ENCODE results near the gene ORM1. TPM values are rescaled to one million over a fixed set of nuclear protein-coding genes. Genes with fewer than 3 reads are reported as not detected.
"Not testable (repeated sequence)": the region's sequence is repeated elsewhere in the genome, so short reads cannot be mapped to it uniquely, and the experiment has no call there.

ORM1 gene
- total RNA-seq, 2 experiments from 2014 or later: not detected

GRCh38 chr9:114333718-114334117 lies 10.8 kb downstream of the ORM1 start:
- DNase-seq (ENCODE audit: low spot score); H3K4me3 ChIP-seq (ENCODE audit: low read depth, low read length, poor library complexity, severe bottlenecking); H4K20me1 ChIP-seq (ENCODE audit: insufficient read depth, low read length); BruUV-seq (replicated peaks); H3K4me1 ChIP-seq (ENCODE audit: insufficient read depth, low read length, poor library complexity, severe bottlenecking); H2AFZ ChIP-seq (ENCODE audit: low read length); intact Hi-C loops (cut with micrococcal nuclease; ENCODE audit: unreplicated experiment); H3K4me2 ChIP-seq (ENCODE audit: low read length); CTCF ChIA-PET (ENCODE audit: unreplicated experiment); H3K9me3 ChIP-seq (ENCODE audit: low read length); H3K79me2 ChIP-seq (ENCODE audit: insufficient read depth, low read depth, low read length); H3K9me2 ChIP-seq (ENCODE audit: insufficient read depth, low read length); H3K27ac ChIP-seq (ENCODE audit: low read depth, low read length, poor library complexity, severe bottlenecking); POLR2A ChIA-PET: not testable (repeated sequence)
- H3K36me3 ChIP-seq (ENCODE audit: insufficient read depth, low read length): peaks cover 45% of the 10 kb centered on the region

- intact Hi-C loops (cut with micrococcal nuclease; ENCODE audit: unreplicated experiment): no loop called here
- no peak overlapping the region for H3K27ac ChIP-seq (ENCODE audit: low read depth, low read length, poor library complexity, severe bottlenecking)
- POLR2A ChIA-PET: no interaction called here
- H3K9me3 ChIP-seq (ENCODE audit: low read length): no peaks in the 10 kb centered on the region
- no peaks in the 10 kb centered on the region for H3K79me2 ChIP-seq (ENCODE audit: insufficient read depth, low read depth, low read length)
- peaks cover 53% of the 10 kb centered on the region for H3K36me3 ChIP-seq (ENCODE audit: insufficient read depth, low read length)
- H4K20me1 ChIP-seq (ENCODE audit: insufficient read depth, low read length): no peaks in the 10 kb centered on the region
- H3K9me2 ChIP-seq (ENCODE audit: insufficient read depth, low read length): no peaks in the 10 kb centered on the region
- peaks cover 4% of the 10 kb centered on the region for H3K4me1 ChIP-seq (ENCODE audit: insufficient read depth, low read length, poor library complexity, severe bottlenecking)
- H3K4me2 ChIP-seq (ENCODE audit: low read length): no peak overlapping the region
- H2AFZ ChIP-seq (ENCODE audit: low read length): no peak overlapping the region
- no peak for DNase-seq (ENCODE audit: low spot score)
- TF ChIP-seq CTCF (conservative IDR thresholded peaks at IDR 0.05; ENCODE audit: low read length) (no peak), EZH2phosphoT487 (IDR thresholded peaks at IDR 0.05; ENCODE audit: borderline replicate concordance, low read depth, low read length) (no peak)
- BruUV-seq (replicated peaks): no TSS peak
- no peak overlapping the region for H3K4me3 ChIP-seq (ENCODE audit: low read depth, low read length, poor library complexity, severe bottlenecking)
- CTCF ChIA-PET (ENCODE audit: unreplicated experiment): no interaction called here
Observed at GRCh38 chr9:114334490-114334889, 11.6 kb downstream of the ORM1 start.

- Histone ChIP-seq H3K79me2 (ENCODE audit: insufficient read depth, low read depth, low read length) (no peaks in the 10 kb centered on the region), H3K4me2 (ENCODE audit: low read length) (no peak overlapping the region), H3K9me3 (ENCODE audit: low read length) (no peaks in the 10 kb centered on the region), H3K4me1 (ENCODE audit: insufficient read depth, low read length, poor library complexity, severe bottlenecking) (peaks cover 4% of the 10 kb centered on the region), H3K4me3 (ENCODE audit: low read depth, low read length, poor library complexity, severe bottlenecking) (no peak overlapping the region), H3K36me3 (ENCODE audit: insufficient read depth, low read length) (peaks cover 66% of the 10 kb centered on the region), H2AFZ (ENCODE audit: low read length) (no peak overlapping the region), H3K27ac (ENCODE audit: low read depth, low read length, poor library complexity, severe bottlenecking) (no peak overlapping the region), H3K9me2 (ENCODE audit: insufficient read depth, low read length) (no peaks in the 10 kb centered on the region), H4K20me1 (ENCODE audit: insufficient read depth, low read length) (no peaks in the 10 kb centered on the region)
- BruUV-seq (replicated peaks): no TSS peak
- ChIA-PET CTCF (ENCODE audit: unreplicated experiment) (no interaction called here), POLR2A (no interaction called here)
- no peak for DNase-seq (ENCODE audit: low spot score)
- TF ChIP-seq EZH2phosphoT487 (IDR thresholded peaks at IDR 0.05; ENCODE audit: borderline replicate concordance, low read depth, low read length): no peak
- no peak for TF ChIP-seq CTCF (conservative IDR thresholded peaks at IDR 0.05; ENCODE audit: low read length)
- intact Hi-C loops (cut with micrococcal nuclease; ENCODE audit: unreplicated experiment): no loop called here
Observed at GRCh38 chr9:114335745-114336144, 12.8 kb downstream of the ORM1 start.
